ENCODE data around the gene SYCP2L.
"Not testable (repeated sequence)": the region's sequence is repeated elsewhere in the genome, so short reads cannot be mapped to it uniquely, and the experiment has no call there.

Gene SYCP2L

DNA sequence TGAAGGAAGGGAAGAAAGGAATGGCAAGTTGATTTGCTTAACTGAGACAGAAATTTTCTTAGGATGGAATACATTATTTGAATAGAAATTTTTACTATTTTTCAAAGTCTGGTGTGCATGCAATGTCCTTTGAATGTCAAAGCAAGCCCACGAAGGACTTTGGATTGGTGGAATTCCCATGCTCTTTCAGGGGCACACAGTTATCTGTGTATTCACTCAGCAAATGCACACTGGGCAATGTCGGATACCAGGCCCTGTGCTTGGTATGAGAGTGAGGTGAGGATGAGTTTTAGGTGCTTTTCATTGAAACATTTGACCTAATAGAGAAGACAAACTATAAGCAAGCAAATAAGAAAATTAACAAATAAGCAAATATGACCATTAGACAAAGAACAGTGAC lies 73.3 kb downstream of the SYCP2L start:
- no peak for DNase-seq

DNA sequence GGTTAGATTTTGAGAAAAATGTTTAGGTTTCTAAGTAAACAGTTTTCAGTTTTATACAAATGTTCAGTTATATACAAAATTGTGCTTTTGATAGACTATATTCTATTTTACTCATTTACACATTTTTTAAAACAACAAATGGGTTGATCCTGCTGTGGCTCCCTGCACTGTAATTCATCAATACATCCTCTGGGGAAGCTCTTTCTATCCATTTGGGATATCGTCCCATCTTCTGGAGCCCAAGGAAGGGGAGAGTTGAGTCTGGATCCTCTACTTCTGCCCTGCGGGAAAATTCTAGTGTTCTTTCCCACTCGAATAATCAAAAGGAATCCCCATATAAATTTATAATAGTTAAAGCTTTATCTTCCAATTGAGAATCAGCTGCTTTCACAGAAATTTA lies 75.0 kb downstream of the SYCP2L start:
- DNase-seq, result no peak

DNA sequence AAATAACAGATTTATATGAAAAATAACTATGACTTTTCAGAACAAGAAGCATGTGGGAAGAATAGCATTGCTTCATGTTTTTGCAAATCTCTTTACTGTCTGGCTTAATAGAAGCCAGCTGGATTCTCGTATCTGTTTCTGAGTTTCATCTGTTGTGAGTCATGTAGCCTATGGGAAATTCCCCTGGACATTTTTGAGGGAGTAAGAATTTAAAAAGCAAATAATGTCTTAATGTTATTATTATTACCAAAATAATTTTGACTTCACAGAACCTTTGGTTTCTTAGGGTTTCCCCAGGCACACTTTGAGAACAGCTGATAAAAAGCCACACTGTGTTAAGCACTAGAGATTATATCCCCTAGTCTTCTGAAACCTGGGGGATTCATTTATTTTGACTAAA lies 75.8 kb downstream of the SYCP2L start:
- peak; percentile 83 for DNase-seq

DNA sequence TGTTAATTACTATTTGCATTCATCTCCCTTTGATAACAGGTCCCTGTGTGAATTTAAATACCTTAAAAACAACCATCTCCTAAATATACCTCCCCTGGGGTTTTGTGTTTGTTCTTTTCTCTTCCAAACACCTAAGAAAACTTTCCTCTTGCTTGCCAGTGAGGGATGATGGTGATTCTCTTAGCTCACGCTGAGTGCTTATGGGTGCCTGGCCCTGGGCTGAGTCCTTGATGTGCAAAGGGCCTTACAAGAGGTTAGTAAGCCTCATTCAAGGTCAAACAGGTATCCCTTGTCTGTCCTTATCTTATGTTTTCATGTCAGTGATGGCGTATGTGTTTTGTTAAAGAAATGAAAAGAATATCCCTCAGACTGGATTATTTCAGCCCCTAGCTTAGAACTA lies 76.3 kb downstream of the SYCP2L start:
- DNase-seq, result no peak

DNA sequence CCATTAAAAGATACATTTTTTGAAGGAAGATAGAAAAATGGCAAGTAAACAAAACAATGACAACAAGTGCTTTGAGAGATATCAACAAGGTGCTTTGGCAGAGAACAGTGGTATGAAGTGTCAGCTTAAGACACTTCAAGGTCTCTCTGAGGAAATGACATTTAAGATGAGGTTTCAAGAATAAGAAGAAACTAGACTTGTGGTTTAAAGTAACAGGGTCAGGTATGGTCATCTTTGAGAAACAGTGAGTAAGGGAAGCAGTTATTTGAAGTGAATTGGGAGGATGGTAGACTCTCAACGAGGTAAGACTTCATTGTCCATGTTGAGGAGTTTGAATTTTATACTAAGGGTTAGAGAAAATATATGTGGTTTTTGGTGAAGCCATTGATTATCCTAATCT lies 77.8 kb downstream of the SYCP2L start:
- no peak for DNase-seq

DNA sequence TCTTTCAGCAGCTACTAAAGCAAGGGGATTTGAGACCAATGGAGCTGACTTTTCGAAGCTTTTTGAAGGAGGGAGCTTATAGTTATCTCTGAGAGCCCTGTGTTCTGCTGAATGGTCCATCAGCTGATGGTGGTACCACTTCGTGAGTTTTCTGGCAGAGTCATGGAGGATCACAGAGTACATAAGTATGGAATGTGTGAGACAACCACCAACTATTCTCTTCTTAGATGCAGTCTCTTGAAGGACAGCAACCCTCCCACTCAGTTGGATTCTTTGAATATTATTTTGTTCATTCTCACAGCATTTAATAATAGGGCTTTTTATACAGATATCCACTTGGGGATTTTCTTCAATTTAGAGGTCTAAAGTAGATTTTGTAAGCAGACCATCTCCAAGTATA lies 81.9 kb downstream of the SYCP2L start:
- DNase-seq, result peak; percentile 51

DNA sequence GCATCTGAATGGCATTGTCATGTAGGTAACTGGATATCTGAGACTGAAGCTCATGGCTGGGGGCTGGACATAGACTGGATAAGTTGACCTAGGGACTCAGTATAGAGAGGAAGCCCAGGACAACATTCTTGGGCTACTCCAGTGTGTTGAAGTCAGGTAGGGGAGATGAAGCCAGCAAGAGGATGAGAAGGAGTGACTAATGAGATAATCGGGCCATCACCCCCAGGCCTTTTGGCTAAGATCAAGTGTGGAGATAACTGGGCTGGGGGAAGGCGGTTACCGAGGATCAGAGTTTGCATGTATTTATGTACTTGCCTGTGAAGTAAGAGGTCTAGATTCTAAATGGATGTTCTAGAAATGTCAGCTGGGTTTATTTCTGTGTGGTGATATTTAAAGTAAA lies 83.9 kb downstream of the SYCP2L start:
- no peak for DNase-seq

DNA sequence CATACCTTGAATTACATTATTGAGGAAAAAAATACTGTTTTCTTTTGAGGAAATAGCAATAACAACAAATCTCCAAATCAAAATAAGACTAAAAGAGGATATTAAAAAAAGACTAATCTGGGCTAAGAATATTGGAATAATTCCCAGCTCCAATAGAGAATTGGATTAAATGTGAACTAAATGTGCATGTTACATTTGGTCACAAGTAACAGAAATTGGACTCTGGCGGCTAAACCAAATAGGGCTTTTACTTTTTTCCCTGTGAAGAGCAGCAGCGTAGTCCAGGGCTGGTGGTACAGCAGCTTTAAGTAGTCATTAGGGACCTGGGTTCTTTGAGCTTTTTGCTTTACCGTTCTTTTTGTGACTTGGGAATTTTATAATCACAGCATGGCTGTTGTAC lies 85.3 kb downstream of the SYCP2L start:
- no peak for DNase-seq

DNA sequence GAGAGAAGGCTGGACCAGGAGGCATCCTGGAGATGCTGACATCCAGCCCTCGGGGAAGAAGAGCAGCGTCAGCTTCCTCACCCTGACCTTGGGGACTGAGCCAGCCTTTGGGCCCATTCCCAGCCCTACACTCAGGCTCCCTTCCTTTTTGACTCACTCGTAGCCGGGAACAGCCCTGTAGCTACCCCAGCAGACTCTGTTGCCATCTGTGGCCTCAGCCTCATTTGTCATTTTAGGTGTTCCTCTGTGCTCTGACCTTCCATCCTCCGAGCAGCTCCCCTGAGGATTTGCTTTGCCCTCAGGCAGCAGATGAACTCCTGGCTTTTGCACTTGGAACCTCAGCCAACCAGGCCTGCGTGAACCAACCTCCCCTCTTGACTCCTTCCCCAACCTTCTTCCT lies 89.7 kb downstream of the SYCP2L start:
- no peak for DNase-seq

DNA sequence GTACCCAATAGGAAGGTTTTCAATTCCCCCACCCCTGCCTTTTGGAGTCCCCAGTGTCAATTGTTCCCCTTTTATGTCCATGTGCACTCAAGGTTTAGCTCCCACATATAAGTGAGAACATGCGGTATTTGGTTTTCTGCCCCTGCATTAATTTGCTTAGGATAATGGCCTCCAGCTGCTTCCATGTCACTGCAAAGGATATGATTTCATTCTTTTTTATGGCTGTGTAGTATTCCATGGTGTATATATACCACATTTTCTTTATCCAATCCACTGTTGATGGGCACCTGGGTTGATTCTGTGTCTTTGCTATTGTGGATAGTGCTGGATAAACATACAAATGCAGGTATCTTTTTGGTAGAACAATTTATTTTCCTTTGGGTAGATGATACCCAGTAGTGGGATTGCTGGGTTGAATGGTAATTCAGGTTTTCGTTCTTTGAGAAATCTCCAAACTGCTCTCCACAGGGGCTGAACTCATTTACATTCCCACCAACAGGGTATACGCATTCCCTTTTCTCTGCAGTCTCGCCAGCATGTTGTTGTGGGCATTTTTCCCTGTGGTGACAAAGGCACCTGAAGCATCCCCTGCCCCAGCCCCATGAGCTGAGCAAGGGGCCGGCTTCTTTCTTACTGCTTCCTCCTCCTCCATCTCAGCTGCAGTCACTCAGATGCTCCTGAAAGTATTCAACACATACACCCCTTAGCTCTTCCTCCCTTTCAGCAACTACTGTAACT lies 90.5 kb downstream of the SYCP2L start:
- no peak for DNase-seq

DNA sequence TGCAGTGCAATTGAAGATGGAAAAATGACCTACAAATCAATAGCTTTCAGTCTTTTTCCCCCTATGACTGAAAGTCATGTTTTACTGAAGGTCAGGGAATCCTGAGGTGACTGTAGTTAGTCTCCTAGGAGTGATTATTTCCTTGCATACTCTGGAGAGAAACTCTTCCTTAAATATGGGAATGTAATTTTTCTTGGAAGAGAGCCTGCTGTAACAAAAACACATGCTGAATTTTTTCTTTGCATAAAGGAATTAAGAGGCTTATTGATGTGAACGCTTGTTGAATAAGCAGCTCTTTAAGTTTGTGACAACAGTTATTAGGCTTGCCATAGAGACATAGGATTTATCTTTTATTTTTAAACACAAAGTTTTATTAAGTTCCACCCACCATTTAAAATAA lies 92.8 kb downstream of the SYCP2L start:
- no peak for DNase-seq

DNA sequence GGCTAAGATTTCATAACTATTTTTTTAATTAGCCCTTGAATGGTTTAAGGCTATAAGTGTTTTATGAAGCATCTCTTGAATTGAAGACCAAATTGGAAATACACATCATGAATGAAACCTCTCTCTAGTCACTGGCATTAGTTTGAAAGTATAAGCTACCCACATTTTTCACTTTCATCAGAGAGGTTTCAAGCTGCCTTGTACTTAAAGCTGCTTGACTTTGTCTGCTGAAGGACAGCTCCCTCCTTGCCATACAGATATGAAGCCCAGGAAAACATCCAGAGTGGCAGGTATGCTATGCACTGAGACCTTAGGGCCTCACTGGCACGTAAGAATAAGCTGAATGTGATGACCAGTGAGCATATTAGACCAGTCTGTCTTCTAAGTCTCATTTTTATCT lies 94.6 kb downstream of the SYCP2L start:
- DNase-seq, result no peak

DNA sequence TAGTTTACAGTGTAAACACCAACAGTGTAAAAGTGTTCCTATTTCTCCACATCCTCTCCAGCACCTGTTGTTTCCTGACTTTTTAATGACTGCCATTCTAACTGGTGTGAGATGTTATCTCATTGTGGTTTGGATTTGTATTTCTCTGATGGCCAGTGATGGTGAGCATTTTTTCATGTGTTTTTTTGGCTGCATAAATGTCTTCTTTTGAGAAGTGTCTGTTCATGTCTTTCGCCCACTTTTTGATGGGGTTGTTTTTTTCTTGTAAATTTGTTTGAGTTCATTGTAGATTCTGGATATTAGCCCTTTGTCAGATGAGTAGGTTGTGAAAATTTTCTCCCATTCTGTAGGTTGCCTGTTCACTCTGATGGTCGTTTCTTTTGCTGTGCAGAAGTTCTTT lies 98.1 kb downstream of the SYCP2L start:
- DNase-seq, result not testable (repeated sequence)

DNA sequence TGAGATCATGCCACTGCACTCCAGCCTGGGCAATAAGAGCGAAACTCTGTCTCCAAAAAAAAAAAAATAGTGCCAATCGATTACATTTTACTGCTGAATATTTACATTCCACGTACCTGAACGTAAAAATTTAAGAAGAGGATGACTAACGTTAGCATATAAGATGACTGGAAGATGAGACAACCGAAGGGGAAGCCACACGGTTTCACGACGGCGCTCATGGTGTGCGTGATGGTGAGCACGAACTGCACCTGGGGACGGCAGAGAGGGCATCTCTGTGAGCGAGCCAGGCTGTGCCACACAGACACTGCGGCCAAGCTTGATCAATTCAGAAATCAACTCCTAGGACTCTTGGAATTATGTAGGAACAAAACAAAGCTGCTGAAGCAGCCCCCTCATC lies 102.7 kb downstream of the SYCP2L start:
- no peak for DNase-seq

DNA sequence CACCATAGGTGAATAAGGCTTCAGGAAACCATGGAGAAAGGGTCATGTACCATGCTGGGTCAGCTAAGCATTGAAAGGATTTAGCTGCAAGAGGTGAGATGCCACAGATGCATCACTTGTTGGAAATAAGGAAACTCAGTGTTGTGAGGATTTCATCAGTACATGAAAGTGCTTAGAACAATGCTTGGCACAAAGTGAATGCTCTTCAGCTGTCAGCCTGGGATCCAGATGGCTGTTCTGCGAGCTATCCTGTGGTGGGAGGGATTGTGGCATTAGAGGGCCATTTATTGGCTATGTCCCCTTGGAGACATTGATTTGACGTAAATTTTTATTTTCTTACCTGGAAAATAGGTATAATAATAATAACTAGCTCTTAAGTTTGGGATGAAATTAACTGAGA lies 104.3 kb downstream of the SYCP2L start:
- DNase-seq, result no peak

DNA sequence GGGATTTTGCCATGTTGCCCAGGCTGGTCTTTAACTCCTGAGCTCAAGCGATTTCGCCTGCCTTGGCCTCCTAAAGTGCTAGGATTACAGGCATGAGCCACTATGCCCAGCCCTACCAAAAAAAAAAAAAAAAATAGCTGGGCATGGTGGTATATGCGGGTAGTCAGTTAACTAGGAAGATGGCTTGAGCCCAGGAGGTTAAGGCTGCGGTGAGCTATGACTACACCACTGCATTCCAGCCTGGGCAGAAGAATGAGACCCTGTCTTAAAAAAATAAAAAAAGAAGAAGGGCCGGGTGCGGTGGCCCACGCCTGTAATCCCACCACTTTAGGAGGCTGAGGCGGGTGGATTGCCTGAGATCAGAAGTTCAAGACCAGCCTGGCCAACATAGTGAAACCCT lies 107.0 kb downstream of the SYCP2L start:
- DNase-seq, result no peak

DNA sequence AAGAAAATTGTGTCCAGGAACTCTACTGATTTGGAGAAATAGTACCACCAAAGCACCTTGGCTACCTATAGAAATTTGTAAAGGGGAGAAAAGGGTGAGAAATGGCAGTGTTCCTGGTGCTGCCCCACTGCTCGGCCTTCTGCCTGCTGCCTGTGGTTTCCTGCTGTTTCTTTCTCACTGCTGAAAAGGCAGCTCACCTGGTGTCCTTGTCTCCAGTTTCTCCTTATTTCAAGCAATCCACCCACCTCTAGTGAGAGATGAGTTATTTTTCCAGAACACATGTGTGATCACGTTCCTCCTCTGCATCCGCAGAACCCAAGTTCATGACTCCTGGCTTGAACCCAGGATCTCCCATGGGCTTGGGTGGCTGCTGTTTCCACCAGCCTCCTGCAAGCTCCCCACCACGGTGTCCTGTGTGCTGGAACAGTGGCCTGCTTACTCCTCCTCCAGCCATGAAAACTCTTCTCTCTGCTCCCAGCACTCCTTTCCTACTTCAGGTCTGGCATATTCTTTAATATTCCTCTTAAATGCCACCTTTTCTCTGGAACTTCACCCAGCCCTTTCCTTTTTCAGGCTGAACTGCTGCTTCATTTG lies 108.4 kb downstream of the SYCP2L start:
- no peak for DNase-seq

DNA sequence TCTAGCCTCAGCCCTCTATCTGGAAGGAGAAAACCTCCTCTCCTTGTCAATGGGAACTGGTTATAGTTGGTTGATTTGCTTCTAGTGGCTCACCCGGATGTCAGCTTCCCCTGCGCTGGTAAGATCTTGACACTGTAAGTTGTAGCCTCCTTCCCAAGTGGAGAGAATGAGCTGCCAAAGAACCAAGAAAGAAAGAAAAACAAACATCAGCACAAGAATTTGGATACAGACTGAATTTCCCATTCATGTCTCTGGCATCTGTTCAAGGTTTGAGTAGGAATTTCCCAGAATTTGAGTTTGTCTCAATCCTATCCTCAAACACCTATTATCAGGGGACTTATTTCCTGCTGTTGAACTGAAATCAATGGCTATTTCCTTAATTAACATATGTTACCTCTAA lies 113.1 kb downstream of the SYCP2L start:
- DNase-seq, result peak; percentile 18

DNA sequence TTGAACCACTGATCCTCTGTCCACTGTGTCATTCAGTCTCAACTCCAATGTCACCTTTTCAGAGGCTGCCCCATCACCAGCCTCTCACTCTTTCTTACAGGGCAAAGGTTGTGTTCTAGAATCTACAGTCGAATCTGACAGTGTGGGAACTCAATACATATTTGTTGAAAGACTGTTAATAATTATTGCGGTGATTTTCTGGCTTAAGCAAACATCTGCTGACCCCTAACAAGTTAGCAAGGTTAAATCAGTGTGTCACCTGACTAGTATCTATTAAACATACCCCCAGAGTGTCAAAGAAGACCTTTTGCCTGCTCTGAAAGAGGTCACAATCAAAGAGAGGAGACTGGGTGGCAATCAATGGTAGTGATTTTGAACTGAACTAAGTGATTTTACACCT lies 115.3 kb downstream of the SYCP2L start:
- no peak for DNase-seq

DNA sequence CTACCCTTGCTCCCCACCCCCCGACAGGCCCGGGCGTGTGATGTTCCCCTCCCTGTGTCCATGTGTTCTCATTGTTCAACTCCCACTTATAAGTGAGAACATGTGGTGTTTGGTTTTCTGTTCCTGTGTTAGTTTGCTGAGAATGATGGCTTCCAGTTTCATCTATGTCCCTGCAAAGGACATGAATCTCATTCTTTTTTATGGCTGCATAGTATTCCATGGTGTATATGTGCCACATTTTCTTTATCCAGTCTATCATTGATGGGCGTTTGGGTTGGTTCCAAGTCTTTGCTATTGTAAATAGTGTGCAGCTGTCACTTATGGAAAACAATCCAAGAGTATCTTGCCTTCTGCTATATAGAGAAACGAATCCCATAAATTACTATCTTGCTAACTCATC lies 116.4 kb downstream of the SYCP2L start:
- not testable (repeated sequence) for DNase-seq

DNA sequence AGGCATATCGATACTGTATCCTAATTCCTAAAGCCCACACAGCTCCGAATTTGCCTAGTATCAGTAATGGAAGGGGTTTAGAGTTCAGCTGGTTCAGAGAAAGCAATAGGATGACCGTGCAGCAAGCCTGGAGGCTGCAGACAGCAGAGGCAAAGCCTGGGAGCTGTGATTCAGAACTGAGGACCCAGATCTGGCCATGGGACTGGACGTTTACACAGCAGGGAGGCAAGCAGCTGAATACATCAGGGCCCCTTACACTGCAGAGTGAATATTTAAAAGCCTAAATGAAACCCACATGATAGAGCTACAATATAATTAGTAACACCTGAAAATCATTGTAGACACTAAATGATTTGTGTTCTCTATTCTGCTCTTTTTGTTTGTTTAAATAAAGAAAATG lies 119.2 kb downstream of the SYCP2L start:
- DNase-seq, result no peak

DNA sequence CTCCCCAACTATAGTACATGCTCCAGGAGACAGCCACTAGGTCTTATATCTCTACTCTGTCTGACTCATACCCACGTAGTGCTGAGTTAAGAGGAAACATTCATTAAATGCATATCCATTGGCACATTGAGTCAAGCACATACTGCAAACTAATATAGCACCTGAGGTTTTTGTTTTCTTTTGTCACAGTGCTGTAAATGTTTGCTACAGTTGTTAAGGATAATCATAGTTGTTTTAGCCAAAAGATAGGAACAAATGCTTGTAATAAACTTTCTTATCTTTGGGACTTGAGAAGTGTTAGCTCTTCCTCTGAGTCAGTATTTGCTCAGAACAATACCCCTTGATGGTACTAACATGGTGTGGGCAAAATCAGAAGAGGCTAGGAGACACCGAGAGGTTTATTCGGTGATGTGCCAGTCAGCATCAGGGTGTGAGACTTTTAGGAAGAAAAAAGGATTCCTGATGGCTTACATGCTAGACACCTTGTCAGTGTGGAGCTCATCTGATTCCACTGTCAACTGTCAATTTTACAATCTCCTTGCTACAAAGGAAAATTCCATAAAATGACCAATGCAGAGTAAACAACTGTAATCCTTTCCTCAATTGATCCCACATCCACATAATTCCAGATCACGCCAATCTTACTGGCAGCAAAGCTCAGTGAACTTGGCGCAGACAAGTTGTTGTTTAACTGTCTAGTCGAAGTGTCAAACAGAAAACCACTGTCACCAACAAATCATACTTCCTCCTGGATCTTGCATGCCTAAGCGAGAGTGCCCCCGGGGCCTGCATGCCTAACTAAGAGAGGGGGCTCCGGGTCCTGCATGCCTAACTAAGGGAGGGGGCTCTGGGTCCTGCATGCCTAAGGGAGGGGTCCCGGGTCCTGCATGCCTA lies 121.1 kb downstream of the SYCP2L start:
- peak; percentile 70 for DNase-seq

DNA sequence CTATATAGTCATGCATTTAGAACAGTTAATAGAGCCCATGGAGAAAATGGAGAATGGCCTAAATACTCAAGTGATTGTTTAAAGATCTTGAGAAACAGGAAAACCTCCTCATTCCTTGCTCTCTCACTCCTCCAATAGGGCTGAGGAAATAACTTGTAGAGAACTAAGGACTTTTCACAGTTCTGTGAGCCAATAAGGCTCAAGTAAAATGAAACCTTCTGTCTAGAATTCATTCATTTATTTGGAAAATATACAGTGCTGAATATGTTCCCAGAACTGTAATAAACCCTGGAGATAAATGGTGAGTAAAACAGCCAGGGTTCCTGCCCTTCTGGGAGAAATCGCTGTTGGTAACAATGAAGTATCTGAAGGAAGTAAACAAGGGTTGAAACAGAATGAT lies 122.0 kb downstream of the SYCP2L start:
- peak; percentile 53 for DNase-seq

DNA sequence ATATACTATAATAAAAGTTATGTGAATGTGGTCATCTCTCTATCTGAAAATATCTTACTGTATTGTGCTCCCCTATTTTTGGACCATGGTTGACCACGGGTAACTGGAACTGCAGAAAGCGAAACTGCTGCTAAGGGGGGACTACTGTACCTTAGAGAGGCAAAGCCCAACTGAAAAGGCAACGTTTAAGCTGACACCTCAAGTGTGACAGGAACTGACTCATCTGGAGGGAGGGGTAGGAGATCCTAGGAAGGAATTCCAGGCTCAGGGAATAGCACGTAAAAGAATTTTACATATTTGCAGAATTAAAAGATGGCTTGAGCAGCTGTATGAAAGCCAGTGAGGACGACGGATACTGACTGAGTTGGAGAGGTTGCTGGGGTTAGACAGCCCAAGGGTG lies 122.5 kb downstream of the SYCP2L start:
- DNase-seq, result peak; percentile 71
